NCI-H446 (cell line): ENCODE results near the gene PARG.
"Not testable (repeated sequence)": the region's sequence is repeated elsewhere in the genome, so short reads cannot be mapped to it uniquely, and the experiment has no call there.

Experiments used
- DNase-seq, 2 experiments: peaks; one replicate each; lab custom pipeline; 2025; lab: John Stamatoyannopoulos, UW

The PARG gene

DNA sequence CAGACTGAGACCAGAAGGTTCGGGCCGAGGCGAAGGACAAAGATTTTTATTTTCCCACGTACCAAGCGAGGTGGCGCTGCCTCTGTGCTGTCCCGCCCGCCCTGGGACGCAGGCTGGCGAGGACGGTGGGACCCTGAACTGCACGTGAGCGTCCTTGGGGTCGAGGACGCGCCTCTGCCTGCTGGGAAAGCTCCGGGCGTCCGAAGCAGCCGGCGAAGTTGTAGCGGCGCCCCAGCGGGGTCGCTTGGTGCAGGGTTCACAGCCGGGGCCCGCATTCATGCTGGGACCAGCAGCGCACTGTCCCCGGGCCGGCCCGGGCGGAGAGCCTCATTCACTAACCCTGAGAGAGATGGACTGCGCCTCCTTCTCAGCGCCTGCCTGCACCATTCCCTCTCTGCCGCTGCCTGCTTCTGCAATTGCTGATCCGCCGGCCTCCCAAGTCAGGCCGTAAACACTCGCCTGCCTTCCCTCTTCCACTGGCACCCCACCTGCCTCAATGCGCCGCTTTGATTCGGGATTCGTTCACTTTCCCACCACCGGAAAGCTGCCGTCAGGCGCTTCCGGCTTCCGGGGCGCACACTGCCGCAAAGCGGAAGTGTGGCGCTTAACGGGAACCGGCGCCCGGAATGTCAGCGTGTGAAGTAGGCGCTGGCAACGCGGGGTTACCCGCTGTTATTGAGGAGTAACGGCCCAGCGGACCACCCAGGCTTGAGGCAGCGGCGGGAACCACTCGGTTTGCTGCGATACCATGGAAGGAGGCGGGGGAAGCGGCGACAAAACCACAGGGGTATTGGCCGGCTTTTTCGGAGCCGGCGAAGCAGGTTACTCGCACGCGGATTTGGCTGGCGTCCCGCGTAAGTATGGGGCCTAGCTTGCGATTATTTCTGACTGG is at the start of gene PARG, which contains the start of gene TIMM23B:
Gene PARG, minus strand, starts transcription at position 581 of the 892 bp plus-strand sequence. Its CDS starts 302 bp downstream, at position 279.
Gene TIMM23B, plus strand, starts transcription at position 607 of the 892 bp plus-strand sequence. Its CDS starts 142 bp downstream, at position 749.
- peak; percentile 12 to 74 for DNase-seq

GRCh38 chr10:49988376-49988775 is 46.5 kb upstream of the PARG start, which contains the start of gene AGAP6:
Gene AGAP6 (plus strand): TSS chr10:49988406. CDS start chr10:49988716, 310 bp downstream.
- not testable (repeated sequence) for DNase-seq

- not testable (repeated sequence) for DNase-seq
These were observed 45.4 kb upstream of the PARG start for GRCh38 chr10:49987207-49987606.

- not testable (repeated sequence) for DNase-seq
These were observed 35.9 kb upstream of the PARG start for GRCh38 chr10:49977756-49978155.

- not testable (repeated sequence) for DNase-seq
These were observed 30.3 kb upstream of the PARG start for GRCh38 chr10:49972094-49972493.

DNA sequence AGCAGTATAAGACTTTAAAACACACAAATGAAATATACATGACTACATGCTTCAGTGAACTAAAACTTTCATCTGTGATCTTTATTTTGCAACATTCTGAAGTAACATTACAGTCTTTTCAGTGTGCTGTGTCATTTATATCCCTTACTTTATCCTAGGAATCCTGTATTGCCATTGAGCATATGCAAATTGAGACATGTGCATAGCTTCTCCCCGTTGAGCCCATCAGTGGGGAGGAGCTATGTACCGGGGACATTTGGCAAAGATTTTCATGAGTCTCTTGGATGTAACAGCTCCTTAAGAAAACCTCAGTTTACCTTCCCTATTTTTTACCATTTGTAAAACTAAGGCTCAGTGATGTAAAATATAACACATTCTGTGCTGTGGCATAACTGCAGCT is 29.6 kb upstream of the PARG start:
- DNase-seq = not testable (repeated sequence)

GRCh38 chr10:49970331-49970857 is 28.6 kb upstream of the PARG start:
- DNase-seq = not testable (repeated sequence)

DNA sequence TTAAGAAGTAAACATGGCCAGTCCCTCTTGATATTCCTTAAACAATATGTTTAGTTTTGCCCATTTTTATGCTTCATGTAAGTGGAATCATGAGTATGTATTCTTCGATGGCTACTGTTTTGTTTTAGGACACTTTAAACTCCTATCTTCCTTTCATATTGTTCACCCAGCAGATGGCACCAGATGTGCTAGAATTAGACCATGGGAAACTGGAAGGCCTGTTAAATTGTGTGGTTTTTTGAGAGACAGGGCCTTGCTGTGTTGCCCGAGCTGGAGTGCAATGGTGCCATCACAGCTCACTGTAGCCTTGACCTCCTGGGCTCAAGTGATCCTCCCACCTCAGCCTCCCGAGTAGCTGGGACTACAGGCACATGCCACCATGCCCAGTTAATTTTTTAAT is 11.3 kb upstream of the PARG start:
- not testable (repeated sequence) for DNase-seq

DNA sequence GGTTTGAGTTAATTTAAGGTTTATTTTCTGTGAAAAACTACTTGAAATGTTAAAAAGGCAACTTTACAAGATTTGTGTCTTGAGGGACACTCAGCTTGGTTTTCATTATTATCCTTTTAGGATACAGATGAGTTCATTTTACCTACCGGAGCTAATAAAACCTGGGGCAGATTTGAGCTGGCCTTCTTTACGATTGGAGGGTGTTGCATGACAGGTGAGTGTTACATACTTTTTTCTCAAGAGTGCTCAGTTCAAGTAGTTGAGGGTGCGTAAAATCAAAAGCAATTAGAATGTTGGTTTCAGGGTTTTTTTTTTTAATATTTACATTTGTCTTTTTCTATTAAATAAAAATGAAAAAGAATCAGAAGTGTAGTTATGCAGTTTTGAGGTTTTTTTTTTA is 10.2 kb upstream of the PARG start:
- not testable (repeated sequence) for DNase-seq

GRCh38 chr10:49948737-49949136 is 6.9 kb upstream of the PARG start:
- not testable (repeated sequence) for DNase-seq

DNA sequence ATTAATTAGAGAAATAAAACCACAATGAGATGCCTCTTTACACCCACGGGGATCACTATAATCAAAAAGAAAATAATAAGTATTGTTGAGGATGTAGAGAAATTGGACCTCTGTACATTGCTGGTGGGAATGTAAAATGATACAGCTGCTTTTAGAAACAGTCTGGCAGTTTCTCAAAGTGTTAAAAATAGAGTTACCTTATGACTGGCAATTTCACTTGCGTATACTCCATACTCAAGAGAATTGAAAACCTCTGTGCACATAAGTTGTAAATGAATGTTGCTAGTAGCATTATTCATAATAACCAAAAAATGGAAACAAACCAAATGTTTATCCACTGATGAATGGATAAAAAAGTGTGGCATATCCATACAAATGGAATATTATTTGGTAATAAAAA is 6.3 kb upstream of the PARG start:
- not testable (repeated sequence) for DNase-seq

- DNase-seq = not testable (repeated sequence)
These were observed 1.8 kb upstream of the PARG start for GRCh38 chr10:49943607-49944006.

GRCh38 chr10:49942339-49942705 is 495 bp upstream of the PARG start:
- DNase-seq = not testable (repeated sequence)

DNA sequence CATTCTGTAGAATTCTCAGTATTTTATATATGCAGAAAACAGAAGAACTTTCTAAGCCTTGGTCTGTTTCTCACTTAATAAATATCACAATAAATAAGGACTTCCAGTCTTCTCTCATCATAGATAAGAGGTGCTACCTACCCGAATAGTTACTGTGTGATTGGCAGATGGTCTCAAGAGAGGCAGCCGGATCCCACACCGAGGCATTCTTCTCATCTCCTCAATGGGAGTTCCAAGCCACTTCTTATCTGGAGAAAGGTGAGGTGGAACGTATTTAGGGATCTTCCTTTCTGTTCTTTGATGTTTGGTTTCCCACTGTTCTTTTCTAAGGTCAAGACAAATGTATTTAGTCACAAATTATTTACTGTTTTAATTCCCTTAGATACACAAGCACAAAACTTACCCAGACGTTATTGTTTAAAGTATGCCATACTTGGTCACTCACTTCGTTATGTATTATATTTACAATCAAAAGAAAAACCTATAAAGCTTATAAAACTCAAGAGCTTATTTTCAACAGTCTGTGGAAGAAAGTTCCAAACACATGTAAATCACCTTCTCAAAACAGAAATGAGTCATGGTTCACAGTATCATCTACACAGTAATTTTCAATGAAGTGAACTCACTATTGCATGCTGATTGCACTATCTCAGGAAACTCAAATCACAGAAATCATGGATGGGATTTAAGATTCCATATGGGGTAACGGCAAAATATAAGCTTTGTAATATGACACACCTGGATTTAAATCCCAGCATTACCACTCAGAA is 9.7 kb downstream of the PARG start:
- DNase-seq = not testable (repeated sequence)

- DNase-seq = not testable (repeated sequence)
These were observed 10.6 kb downstream of the PARG start for GRCh38 chr10:49931276-49931675.

DNA sequence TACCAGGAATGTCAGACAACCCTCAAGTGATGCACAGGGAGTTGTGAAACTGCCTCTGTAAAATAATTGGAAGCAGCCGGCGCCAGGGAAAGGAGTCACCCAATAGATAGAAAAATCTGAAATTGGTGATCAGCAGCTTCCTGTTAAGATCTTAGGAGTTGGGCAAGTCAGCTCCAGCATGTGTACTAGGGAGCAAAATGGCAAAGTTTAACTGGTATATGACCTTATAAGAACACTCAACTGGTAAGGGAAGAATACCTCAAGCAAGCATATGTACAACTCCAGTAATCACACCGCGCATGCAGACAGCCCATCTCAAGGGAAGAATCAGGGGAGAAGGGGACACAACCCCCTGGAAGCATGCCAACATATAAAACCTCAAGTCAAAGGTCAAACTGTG is 18.3 kb downstream of the PARG start:
- DNase-seq = not testable (repeated sequence)

GRCh38 chr10:49922041-49922440 is 19.8 kb downstream of the PARG start:
- not testable (repeated sequence) for DNase-seq

DNA sequence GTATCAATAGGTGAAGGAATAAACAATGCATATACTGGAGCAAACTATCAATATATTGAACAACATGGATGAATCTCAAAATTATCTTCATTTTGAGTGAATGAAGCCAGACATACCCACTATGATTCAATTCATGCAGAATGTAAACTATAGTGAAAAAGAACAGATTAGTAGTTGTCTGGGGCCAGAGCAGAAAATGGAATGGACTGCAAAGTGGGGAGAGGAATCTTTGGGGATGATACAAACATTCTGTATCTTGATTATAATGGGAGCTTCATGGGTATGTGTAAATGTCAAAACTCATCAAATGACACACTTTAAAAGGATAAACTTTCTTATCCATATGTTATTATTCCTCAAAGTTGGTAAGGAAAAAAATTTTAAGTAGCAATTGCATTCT is 23.9 kb downstream of the PARG start:
- not testable (repeated sequence) for DNase-seq

DNA sequence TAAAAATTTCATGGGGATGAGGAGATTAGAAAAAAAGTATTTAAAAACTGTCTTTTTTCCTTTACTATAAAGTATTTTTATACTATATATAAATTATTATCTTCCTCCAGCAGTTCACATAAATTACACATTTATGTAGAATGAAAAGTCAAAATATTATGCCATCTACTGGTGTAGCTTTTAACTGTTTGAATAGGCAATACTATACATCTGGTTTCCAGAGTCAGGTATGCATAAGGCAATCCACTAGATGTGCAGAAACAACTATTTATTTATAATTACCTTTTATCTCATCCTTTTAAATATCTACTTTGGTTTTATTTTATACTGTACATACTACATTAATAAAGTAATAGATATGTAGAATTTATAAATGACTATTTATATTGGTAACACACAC is 25.4 kb downstream of the PARG start:
- DNase-seq = not testable (repeated sequence)

DNA sequence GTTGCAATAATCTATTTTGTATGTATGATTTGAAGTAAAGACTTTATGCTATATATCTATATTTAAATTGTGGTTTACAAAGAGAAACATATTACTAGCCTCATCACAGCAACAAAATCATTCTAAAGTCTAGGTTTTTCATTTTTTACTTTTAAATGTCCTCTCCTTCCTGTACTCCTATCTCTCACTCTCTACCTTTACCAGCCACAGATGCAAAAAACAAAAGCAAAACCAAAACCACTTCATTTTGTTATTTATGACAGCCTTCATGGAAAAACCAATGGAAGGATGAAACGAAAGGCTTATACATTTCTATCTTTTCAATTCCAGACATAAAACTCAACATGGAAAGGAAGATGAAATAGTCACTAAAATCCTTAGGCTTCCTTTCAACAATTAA is 31.5 kb downstream of the PARG start:
- DNase-seq = not testable (repeated sequence)

GRCh38 chr10:49908290-49909080 is 33.3 kb downstream of the PARG start:
- not testable (repeated sequence) for DNase-seq
